HL-60/S4 treated with retinoic acid at 250 ng/mL for 4 days and 3 days (cell line): ENCODE measurements around the gene CDS2.

ENCODE experiments used
- in situ Hi-C: fragments of 300-500 bp; cut with MboI; formaldehyde crosslinking; loops from 2 replicates; pipeline ENCODE4 v1.7.0; 2022; ENCODE audit warnings: low sequenced_read_pairs

CDS2 gene

DNA sequence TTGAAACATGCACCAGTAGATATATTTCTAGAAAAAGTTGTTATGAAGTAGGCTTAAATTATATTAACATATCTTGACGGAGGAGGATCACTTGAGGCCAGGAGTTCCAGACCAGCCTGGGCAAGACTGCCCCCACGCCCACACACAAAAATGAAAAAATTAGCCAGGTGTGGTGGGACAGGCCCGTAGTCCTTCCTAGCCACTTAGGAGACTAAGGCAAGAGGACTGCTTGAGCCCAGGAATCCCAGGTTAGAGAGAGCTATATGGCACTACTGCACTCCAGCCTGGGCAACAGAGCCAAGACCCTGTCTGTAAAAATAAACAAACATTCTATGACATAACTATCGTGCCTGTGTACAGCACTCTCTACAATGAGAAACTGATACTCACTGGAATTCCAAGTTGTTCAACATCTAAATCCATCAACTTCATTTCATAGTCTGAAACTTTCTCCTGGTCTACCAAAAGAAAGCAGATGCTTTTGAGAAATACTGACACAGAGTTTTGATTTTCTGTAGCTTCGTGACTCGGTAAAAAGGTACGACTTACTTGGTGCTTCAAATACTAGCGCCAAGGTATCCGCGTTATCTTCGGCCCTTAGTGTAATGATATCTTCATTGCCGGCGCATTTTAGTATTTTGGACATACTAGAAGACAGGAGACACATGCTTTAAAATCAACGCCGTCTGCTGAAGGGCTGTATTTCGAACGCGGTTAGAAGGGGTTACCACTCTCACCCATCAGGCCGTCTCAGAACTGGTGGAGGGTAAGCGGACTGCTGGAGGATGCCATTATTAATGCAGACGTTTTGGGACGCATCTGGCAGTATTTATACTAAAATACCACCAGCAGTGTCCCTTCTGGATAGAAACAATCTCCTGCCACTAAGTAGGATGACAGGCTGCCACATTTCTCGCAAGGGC, 8.3 kb upstream of the CDS2 start:
- in situ Hi-C loops, result no loop called here

DNA sequence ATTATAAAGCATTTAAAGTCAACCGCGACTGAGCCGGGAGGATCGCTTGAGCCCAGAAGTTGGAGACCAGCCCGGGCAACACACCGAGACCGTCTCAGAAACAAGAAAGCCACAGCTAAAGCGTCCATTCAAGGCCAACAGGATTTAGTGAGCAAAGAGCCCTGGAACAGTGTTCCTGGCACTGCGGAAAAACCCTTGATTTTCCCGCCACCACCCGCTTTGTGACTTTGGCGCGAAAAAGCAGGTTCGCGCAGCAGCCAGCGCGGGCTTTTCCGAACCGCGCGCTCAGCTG, 7.7 kb upstream of the CDS2 start:
- in situ Hi-C loops, result no loop called here

DNA sequence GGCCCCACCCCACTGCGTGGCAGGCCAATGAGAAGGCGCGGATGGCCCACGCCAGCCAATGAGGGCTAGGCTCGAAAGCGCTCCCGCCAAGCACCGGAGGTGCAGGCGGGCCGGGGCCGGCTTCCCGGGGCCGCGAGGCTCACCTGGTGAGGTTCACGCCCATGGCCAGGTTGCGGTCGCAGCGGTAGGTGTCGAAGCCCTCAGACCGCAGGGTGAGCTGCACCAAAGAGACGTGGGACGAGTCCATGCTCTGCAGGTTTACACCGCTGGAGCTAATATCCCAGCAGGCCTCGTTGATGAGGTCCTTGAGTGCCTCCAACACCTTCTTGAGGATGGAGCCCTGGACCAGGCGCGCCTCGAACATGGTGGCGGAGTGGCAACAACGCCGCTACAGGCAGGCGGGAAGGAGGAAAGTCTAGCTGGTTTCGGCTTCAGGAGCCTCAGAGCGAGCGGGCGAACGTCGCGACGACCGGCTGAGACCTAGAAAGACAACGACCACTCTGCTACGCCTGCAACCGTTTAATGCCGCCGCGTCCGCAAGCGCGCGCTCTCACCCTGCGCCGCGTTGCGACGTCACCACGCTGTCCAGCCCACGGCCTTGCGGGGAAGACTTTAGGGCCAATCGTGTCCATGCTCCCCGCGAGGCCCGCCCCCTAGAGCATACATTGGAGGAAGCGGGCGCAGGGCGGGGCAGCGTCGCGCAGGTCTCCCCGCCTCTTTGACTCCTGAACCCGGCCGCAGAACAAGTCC, 7.2 kb upstream of the CDS2 start, which contains the start of gene PCNA:
TSS of gene PCNA (minus strand) at position 524 of the 750 bp plus-strand sequence. CDS start at position 364, 160 bp downstream.
- in situ Hi-C loops, result no loop called here

DNA sequence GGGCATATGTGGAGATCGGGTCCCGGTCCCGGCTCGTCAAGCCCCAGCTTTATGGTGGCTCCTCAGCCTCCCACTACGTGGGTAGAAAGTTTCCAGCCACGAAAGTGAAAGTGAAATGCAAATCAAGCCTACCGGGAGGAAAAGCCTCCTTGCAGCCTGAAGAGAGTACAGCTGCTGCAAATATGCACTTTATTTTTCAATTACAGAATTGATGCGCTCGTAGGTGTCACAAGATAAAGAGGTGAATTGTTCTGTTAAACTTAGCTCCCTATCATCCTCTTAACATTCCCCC, 6.7 kb upstream of the CDS2 start:
- in situ Hi-C loops, result no loop called here

DNA sequence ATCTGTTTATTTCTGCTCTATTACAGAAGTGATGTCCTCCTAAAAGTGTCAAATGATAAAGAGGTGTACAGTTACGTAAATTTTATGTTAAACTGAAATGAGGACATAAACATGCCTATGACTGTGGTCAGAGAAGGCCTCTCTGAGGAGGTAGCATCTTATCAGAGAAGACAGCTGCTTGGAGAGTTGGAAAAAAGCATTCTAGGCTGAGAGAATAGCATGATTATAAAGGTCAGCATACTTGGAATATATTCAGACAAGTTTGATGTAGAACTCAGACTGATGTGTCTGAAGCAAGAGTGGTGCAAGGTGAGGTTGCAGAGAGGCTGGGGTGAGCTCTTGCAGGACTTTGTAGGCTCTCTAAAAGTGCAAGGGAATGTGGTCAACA, 3.9 kb upstream of the CDS2 start:
- in situ Hi-C loops, result no loop called here

DNA sequence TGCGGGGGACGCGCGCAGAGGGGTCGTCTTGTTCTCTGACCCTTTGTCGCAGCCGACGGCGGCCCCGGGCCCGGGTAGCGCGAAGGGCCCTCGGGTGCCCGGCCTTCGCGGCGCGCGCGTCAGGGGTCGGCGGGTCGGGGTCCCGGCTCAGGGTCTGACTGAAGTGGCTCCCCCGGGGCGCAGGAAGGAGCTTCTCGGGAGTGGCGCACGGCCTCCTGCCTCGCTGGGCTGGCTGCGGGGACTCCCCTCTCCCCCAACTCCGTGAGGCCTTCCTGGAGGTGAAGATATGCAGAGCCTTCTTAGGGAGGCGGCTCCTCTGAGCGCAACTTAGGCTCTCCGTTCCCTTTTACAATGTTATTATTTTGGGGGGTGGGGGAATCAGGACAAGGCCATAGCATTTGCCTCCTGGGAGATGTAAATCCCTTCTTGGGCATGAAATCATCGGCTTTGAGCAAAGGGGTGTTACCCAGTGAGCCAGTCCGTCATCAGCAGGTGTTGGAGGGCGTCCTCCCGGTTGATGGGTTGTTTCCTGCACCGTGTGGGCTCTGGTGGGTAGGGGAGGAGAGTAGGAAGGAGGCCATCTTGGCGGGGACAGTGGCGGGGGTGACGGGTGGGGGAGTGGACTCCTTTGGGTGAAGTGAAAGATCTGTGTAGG, 523 bp downstream of the CDS2 start:
- in situ Hi-C loops, result no loop called here

DNA sequence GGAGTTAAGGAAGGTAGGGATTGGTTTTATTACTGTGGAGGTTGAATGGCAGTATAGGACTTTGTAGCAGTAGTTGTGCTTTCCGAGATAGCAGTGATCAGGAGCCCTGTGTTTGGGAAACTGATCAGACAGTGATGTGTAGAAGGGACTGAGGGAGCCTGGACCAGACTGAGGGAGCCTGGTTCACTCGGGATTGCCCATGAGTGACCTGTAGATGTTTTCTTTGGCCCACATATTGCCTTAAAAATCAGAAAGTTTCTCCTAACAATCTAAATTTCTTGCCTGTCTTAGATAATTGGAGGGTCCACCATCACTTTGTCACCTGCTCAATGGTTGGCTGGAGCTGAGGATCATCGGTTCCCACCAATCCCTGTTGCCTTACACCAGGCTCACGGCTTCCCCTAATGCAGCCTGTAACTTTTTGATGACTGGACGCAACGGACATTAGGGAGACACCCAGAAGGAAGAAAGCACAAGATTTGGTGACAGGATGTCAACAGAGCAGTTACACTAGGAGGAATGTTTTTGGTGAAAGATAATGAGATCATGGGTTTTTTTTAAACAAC, 1.1 kb downstream of the CDS2 start:
- in situ Hi-C loops, result no loop called here

DNA sequence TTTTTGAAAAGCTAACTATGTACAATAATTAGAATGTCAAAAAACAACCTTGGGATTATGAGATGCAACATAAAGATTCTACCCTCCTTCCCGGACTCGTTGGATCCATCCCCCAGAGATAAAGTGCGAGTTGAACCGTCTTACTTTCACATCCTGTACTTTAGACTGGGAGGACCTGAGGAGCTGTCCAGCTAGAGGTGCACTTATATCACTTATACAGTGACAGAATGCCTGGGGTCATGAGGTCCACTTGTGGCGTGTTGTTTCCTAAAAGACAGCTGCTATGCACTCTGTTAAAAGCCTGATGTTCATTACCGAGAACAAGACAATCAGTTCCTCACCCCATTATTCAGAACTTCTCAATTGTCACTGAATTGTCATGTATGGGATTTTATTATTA, 2.1 kb downstream of the CDS2 start:
- in situ Hi-C loops, result no loop called here

DNA sequence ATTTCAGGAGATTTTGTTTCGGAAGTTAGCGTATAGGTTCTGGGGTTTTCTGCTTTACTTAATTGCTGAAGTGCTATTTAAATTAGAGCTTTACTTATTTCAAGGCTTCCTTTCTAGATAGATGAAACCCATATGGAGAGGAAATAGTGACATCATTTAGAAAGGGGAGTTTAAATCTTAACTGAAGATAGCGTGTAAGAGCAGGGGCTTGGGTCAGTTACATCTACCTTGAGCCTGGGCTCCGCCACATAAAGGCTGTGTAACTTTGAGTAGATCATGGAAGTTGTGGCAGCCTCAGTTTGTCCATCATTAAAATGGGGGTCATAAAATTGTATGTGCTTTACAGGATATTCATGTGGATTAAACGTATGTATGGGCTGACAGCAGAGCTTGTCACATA, 4.7 kb downstream of the CDS2 start:
- in situ Hi-C loops, result no loop called here

DNA sequence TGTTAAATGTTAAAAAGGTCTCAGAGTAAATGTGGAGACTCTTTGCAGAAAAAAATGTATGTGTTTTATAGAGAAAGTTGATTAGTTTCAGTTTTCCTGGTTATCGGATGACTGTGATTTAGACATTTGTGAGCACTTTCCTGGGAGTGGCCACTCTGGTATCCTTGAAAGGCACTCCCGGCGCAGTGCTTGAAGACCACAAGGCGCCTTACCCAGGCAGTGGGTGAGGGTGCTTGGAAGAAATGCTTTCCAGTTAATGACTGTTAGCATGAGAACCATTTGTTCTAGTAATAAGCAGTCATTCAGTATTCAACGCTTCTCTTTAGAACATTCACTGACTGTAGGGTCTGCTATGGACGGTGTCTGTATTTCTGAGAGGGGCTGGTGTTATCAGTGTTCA, 7.2 kb downstream of the CDS2 start:
- in situ Hi-C loops, result no loop called here

DNA sequence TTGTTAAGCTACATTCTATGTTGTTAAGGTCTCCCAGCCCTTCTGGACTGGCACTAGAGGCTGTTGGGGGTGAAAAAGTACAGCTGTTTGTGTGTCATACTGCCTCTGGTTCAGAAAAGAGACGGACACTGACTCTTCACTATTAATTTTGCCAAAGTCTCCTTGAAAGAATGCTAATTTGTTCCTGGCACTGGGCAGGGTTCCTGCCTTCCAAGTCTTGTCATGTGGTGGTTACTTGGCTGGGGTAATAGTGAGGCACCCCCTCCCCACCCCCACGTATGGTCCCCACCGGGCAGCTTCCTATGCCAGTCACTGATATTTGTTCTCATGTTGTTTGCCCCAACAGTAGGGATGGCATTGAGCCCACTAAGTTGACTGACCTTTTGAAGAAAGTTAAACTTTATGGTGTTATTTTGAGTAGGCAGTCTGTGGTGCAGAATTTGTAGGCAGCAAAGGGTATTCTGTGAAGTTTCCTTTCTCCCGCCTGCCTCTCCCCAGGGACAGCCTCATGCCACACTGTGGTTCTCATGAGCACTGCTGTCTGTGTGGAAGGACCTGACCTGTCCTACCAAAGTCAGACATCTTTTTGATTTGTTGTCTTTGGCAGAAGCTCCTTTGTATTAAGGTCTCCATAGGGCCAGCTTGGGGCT, 8.7 kb downstream of the CDS2 start:
- in situ Hi-C loops, result no loop called here

DNA sequence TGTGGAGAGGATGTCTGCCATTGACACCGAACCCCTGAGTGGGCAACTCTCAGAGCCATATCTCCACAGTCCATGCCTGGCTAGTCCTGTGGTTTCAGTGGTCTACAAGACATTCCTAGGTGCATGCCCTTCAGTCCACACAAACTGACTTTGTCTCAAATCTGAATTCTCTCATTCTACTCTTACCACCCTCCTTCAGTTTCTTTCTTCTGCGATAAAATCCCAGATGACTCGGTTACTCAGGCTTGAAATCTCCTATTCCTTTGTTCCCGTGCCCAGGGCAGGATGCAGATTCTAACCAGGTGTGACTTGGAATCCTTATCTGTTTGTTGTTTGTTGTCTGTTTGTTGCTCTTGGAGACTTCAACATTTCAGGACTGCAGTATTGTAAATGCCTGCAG, 9.3 kb downstream of the CDS2 start:
- in situ Hi-C loops, result no loop called here

DNA sequence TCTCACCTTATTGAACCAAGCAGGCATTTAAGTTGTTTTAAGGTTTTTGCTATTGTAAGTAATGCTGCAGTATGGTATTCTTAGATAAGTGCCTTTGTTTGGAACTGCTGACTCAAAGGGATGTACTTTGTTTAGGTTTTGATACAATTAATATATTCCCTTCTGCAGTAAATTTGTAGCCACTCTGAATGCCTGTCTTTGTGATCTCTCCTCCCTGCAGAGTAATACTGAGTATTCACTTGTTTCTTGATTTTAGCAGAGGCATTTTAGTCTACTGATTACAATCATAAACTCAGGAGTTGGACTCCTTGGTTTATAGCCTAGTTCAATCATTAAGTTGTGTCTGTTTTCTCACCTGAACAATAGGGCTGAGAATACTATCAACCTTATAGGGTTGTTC, 13.4 kb downstream of the CDS2 start:
- in situ Hi-C loops, result no loop called here

DNA sequence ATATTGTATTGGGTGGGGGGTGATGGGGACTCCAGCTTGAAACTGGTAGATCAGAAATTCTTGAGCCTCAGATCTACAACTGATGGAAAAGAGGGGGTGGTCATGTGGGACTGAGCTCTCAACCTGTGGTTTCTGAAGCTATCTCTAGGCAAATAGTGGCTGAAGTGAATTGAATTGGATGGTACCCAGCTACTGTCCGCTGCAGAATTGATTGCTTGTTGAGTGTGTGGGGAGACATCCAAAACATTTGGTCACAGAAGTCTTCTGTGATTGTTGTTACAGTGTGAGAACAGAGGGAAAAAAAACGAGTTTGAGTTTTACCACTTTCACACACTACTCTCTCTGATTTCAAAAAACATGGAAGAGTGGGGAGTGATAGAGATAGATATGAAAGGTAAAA, 14.8 kb downstream of the CDS2 start:
- in situ Hi-C loops, result no loop called here

DNA sequence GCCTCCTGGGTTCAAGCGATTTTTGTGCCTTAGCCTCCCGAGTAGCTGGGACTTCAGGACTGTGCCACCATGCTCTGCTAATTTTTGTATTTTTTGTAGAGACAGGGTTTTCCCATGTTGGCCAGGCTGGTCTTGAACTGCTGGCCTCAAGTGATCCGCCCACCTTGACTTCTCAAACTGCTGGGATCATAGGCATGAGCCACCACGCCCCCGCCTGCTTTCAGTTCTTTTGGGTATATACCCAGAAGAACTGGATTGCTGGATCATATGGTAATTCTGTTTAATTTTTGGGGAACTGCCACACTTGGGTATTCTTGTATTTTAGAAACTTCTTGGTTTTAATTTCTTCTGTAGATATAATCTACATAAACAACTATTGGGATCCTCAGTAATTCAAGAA, 17.0 kb downstream of the CDS2 start:
- in situ Hi-C loops, result no loop called here

DNA sequence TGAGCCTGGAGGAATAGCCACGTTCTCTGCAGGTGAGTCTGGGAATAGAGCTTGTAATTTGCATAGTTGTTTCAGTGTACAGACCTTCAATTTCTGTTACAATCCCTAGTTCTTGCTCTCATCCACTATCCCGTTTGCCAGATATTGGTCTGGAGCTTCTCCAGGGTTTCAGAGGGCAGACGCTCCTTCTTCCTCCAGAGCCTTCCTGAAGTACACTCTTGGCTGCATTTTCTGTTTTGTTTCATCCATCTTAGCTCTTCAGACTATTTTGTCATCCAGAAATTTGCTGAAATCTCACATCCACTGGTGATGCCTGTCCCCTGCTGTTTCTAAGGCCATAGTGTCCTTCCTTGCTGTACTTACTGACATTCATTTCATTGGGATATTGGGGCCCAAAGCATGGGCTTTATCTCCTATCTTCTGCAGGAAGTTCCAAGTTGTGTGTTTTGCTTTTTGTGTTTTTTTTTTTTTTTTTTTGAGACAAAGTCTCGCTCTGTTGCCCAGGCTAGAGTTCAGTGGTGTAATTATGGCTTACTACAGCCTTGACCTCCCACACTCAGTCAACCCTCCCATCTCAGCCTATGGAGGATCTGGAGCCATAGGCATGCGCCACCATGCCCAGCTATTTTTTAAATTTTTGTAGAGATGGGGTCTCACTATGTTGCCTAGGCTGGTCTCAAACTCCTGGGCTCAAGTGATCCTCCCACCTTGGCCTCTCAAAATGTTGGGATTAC, 18.7 kb downstream of the CDS2 start:
- in situ Hi-C loops, result no loop called here

DNA sequence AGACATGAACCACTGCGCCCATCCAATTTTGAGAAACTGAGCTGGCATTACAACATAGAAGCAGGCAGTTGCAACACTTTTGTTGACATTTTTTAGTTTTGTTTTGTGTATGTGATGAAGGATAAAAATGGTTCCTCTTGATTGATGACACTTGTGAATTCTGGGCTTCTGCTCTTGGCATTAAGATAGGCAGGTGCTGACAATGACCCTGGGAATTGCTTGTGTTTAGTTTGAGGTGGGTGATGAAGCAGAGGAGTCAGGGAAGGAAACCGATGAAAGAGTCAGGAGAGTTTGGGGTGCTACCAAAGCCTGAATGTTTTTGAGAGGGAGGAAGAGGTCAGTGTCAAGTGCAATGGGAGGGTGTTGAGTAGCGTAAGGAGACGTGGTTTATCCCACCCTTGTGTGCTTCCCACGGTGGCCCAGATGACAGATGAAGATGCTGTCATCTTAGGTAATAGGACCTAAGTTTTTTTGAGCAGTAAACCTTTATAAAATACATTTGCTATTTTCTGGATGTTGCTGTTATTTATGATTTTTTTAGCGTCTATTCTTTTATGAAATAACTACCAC, 19.4 kb downstream of the CDS2 start:
- in situ Hi-C loops, result no loop called here

DNA sequence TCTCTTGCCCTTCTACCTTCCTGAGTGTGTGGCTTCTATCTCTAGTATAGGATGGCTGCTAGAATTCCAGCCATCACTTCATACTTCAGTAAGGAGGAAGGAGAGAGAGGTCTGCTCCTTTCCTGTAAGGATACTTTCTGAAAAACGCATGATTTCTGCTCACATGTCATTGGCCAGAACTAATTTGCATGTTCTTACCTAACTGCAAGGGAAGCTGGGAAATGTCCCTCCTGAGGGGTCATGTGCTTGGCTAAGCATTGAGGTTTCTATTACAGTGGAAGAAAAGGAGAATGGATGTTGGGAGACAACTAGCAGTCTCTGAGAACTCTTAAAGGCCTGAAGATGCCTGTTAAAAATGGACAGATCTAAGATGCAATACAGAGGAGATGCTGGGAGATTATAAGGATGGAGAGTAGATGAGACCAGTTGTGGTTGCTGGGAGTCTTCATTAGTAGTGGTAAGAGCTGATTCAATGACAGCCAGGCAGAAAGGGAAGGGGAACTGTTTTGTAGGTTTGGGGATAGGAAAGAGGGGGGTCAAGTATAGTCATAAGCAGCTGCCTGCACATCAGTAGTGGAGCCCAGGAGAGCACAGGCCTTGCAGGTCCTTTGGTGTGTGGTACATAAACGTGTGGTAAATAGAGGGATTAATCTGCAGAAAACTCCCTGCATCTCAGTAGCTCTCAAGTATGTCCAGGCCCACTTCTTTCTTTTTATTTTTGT, 20.2 kb downstream of the CDS2 start:
- in situ Hi-C loops, result no loop called here

DNA sequence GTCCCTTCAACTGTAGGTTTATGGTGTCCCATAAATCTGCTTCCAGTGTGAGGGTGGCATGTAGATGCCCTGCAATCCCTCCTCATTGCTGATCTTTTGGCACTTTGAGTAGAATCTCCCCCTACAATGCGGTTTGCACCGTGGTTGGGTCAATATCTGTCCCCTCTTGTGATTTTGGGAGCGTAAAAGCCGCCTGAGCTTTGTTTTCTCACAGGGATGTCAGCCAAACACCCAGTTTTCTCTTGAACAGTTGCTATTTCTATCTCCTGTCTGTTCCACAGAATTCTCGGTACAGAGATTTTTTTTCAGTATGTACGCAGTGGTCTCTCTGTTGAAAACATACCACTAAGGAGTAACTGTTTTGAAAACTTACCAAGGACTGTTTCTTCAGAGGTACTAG, 21.8 kb downstream of the CDS2 start:
- in situ Hi-C loops, result no loop called here

DNA sequence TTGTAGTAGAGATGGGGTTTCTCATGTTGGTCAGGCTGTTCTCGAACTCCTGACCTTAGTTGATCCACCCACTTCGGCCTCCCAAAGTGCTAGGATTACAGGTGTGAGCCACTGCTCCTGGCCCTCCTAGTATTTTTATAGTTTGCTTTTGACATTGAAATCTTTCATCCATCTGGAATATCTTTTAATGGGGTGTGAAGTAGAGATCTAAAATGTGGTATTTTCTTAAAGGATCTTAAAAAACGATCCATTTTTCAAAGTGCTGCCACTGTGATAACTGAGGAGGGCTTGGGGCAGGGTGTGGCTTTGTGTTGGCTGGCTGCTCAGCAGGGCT, 23.1 kb downstream of the CDS2 start:
- in situ Hi-C loops, result no loop called here
